ENCODE results near the gene PKMYT1.

PKMYT1 gene

GRCh38 chr16:2959206-2959605 lies 21.0 kb downstream of the PKMYT1 start:
- ChIA-PET CTCF (interaction anchor here (1.2 to 8.6 kb wide), 4 partner anchors 12 to 91 kb away, joined by 3 to 54 read pairs (median 4); no protein-coding TSS in a partner anchor), POLR2A (no interaction called here)
- no peak for TF ChIP-seq CTCF (IDR thresholded peaks at IDR 0.05; ENCODE audit: control extremely low read depth, extremely low read depth, low read depth, missing control alignments)

GRCh38 chr16:2956579-2956956 lies 23.7 kb downstream of the PKMYT1 start:
- ChIA-PET POLR2A (no interaction called here), CTCF (interaction anchor here (0.8 to 1.2 kb wide), 3 partner anchors 14 to 75 kb away, joined by 3 read pairs; no protein-coding TSS in a partner anchor)
- TF ChIP-seq CTCF (IDR thresholded peaks at IDR 0.05; ENCODE audit: control extremely low read depth, extremely low read depth, low read depth, missing control alignments), result no peak
- no peak for DNase-seq (ENCODE audit: extremely low spot score)

More at GRCh38 chr16:2959206-2959605, 21.0 kb downstream of the PKMYT1 start:
- no peak for DNase-seq (ENCODE audit: extremely low spot score)

- POLR2A ChIA-PET, result no interaction called here
- no peak for TF ChIP-seq CTCF (IDR thresholded peaks at IDR 0.05; ENCODE audit: control extremely low read depth, extremely low read depth, low read depth, missing control alignments)
- DNase-seq (ENCODE audit: extremely low spot score), result no peak
These were observed 24.3 kb downstream of the PKMYT1 start for GRCh38 chr16:2955779-2956578.

GRCh38 chr16:2955438-2955778 lies 24.8 kb downstream of the PKMYT1 start:
- DNase-seq (ENCODE audit: extremely low spot score), result no peak
- no peak for TF ChIP-seq CTCF (IDR thresholded peaks at IDR 0.05; ENCODE audit: control extremely low read depth, extremely low read depth, low read depth, missing control alignments)
- ChIA-PET CTCF (interaction anchor here (1.0 kb wide), 1 partner anchor 9 kb away, joined by 3 read pairs; no protein-coding TSS in a partner anchor), POLR2A (no interaction called here)

More at GRCh38 chr16:2955779-2956578, 24.3 kb downstream of the PKMYT1 start:
- CTCF ChIA-PET, result interaction anchor here (1.1 to 1.2 kb wide), 2 partner anchors 14 to 29 kb away, joined by 3 read pairs; no protein-coding TSS in a partner anchor

GRCh38 chr16:2954656-2955381 lies 25.4 kb downstream of the PKMYT1 start:
- no peak for TF ChIP-seq CTCF (IDR thresholded peaks at IDR 0.05; ENCODE audit: control extremely low read depth, extremely low read depth, low read depth, missing control alignments)
- ChIA-PET POLR2A (interaction anchor here (0.9 kb wide), 1 partner anchor 28 kb away, joined by 3 read pairs; no protein-coding TSS in a partner anchor), CTCF (interaction anchor here (1.0 to 2.9 kb wide), 2 partner anchors 9 to 28 kb away, joined by 3 to 10 read pairs; no protein-coding TSS in a partner anchor)
- DNase-seq (ENCODE audit: extremely low spot score), result no peak
